WTC11 (cell line): ENCODE data around the gene BRSK1. TPM values are rescaled to one million over a fixed set of nuclear protein-coding genes. Genes with fewer than 3 reads are reported as not detected.
A peak's percentile ranks its signal among the peaks of the same experiment; 100 is the strongest.

ENCODE experiments used
- ATAC-seq: fragments of 200-7000 bp; cut with Tn5 transposase; 2 replicates; pipeline ENCODE4 v1.10.0; 2021; ENCODE audit warnings: mild to moderate bottlenecking, moderate library complexity
- CTCF ChIA-PET: fragments of 300-600 bp; sonication (Branson Sonifier 250); formaldehyde crosslinking; loops from one replicate; lab custom pipeline; 2021; ENCODE audit warnings: antibody characterized with exemption; lab: Charles Lee
- POLR2A ChIA-PET: fragments of 350-600 bp; sonication (Branson Sonifier 250); formaldehyde crosslinking; loops from one replicate; lab custom pipeline; 2021; ENCODE audit warnings: antibody characterized with exemption; lab: Charles Lee
- DNase-seq: peaks from one replicate; pipeline ENCODE4 v3.0.0; 2021; ENCODE audit warnings: low spot score
- H3K27ac Mint-ChIP-seq: 2 replicates; pipeline ENCODE4 v1.8.0; 2021; ENCODE audit warnings: mixed read lengths
- H3K27me3 Mint-ChIP-seq: 2 replicates; pipeline ENCODE4 v1.8.0; 2021; ENCODE audit warnings: low read depth, mild to moderate bottlenecking, moderate library complexity, mixed read lengths
- H3K36me3 Mint-ChIP-seq: 2 replicates; pipeline ENCODE4 v1.8.0; 2021; ENCODE audit warnings: mixed read lengths
- H3K4me1 Mint-ChIP-seq: 2 replicates; pipeline ENCODE4 v1.8.0; 2022; ENCODE audit warnings: mixed read lengths
- H3K4me3 Mint-ChIP-seq: 2 replicates; pipeline ENCODE4 v1.8.0; 2021; ENCODE audit warnings: mild to moderate bottlenecking, moderate library complexity, mixed read lengths
- H3K9me3 Mint-ChIP-seq: 2 replicates; pipeline ENCODE4 v1.8.0; 2021; ENCODE audit warnings: mixed read lengths
- ATF3 ChIP-seq: sonication (generic); formaldehyde crosslinking; conservative IDR thresholded peaks from 2 replicates; pipeline ENCODE4 v1.8.1; 2022; ENCODE audit warnings: mild to moderate bottlenecking, missing genetic modification reagents
- ATF6 ChIP-seq: sonication (generic); formaldehyde crosslinking; IDR thresholded peaks from 2 replicates; pipeline ENCODE4 v1.8.1; 2023; ENCODE audit warnings: mild to moderate bottlenecking, missing genetic modification reagents
- E2F4 ChIP-seq: sonication (generic); formaldehyde crosslinking; IDR thresholded peaks from 2 replicates; pipeline ENCODE4 v1.8.1; 2022; ENCODE audit warnings: low read depth, mild to moderate bottlenecking, moderate library complexity, missing genetic modification reagents, borderline replicate concordance
- FOXJ3 ChIP-seq: sonication (generic); formaldehyde crosslinking; IDR thresholded peaks from 2 replicates; pipeline ENCODE4 v1.9.0; 2021; ENCODE audit warnings: missing genetic modification reagents, mild to moderate bottlenecking, borderline replicate concordance
- FOXK1 ChIP-seq: sonication (generic); formaldehyde crosslinking; IDR thresholded peaks from 2 replicates; pipeline ENCODE4 v1.8.0; 2022; ENCODE audit warnings: mild to moderate bottlenecking, moderate library complexity, missing genetic modification reagents
- HMGA2 ChIP-seq: fragments of 250-450 bp; sonication (Bioruptor Pico); IDR thresholded peaks from 2 replicates; pipeline ENCODE4 v1.4.0; 2021; ENCODE audit warnings: mild to moderate bottlenecking, moderate library complexity
- MLX ChIP-seq: sonication (generic); formaldehyde crosslinking; IDR thresholded peaks from 2 replicates; pipeline ENCODE4 v1.8.1; 2023; ENCODE audit warnings: mild to moderate bottlenecking, missing genetic modification reagents, moderate library complexity
- NFATC4 ChIP-seq: fragments of 250-450 bp; sonication (Bioruptor Pico); IDR thresholded peaks from 2 replicates; pipeline ENCODE4 v1.9.0; 2021; ENCODE audit warnings: mild to moderate bottlenecking
- NFE2L1 ChIP-seq: sonication (generic); formaldehyde crosslinking; IDR thresholded peaks from 2 replicates; pipeline ENCODE4 v1.8.1; 2023; ENCODE audit warnings: missing genetic modification reagents
- PRDM15 ChIP-seq: sonication (generic); formaldehyde crosslinking; IDR thresholded peaks from 2 replicates; pipeline ENCODE4 v1.8.0; 2022; ENCODE audit warnings: missing genetic modification reagents
- TCF7 ChIP-seq: sonication (generic); formaldehyde crosslinking; IDR thresholded peaks from 2 replicates; pipeline ENCODE4 v1.8.0; 2022; ENCODE audit warnings: mild to moderate bottlenecking, low read depth, missing genetic modification reagents, moderate library complexity
- TP53 ChIP-seq: sonication (generic); formaldehyde crosslinking; IDR thresholded peaks from 2 replicates; pipeline ENCODE4 v1.8.1; 2023; ENCODE audit warnings: mild to moderate bottlenecking, missing genetic modification reagents
- ZMAT4 ChIP-seq: fragments of 250-450 bp; sonication (Bioruptor Pico); IDR thresholded peaks from 2 replicates; pipeline ENCODE4 v1.9.0; 2021; ENCODE audit warnings: mild to moderate bottlenecking
- ZNF138 ChIP-seq: sonication (generic); formaldehyde crosslinking; conservative IDR thresholded peaks from 2 replicates; pipeline ENCODE4 v1.8.1; 2022; ENCODE audit warnings: mild to moderate bottlenecking, moderate library complexity, missing genetic modification reagents
- ZNF396 ChIP-seq: fragments of 250-450 bp; sonication (Bioruptor Pico); IDR thresholded peaks from 2 replicates; pipeline ENCODE4 v1.8.0; 2021; ENCODE audit warnings: mild to moderate bottlenecking, moderate library complexity, borderline replicate concordance
- ZNF416 ChIP-seq: fragments of 250-450 bp; sonication (Bioruptor Pico); IDR thresholded peaks from 2 replicates; pipeline ENCODE4 v1.9.0; 2021; ENCODE audit warnings: mild to moderate bottlenecking, inconsistent platforms
- ZNF671 ChIP-seq: fragments of 250-450 bp; sonication (Bioruptor Pico); IDR thresholded peaks from 2 replicates; pipeline ENCODE4 v1.8.0; 2021; ENCODE audit warnings: mild to moderate bottlenecking
- total RNA-seq: library from RNA; stranded (reverse); gene quantifications from 3 replicates; pipeline ENCODE4 v1.2.3, GENCODE V29; 2021

The BRSK1 gene
- total RNA-seq, 1 experiment from 2014 or later: 52.4 TPM

GRCh38 chr19:55304279-55304978 is 20.6 kb downstream of the BRSK1 start:
- Mint-ChIP-seq H3K4me3 (no peak overlapping the region), H3K9me3 (no peaks in the 10 kb centered on the region), H3K27ac (peak overlapping the region; percentile 65), H3K36me3 (peaks cover 43% of the 10 kb centered on the region), H3K27me3 (no peaks in the 10 kb centered on the region), H3K4me1 (peaks cover 18% of the 10 kb centered on the region)
- TF ChIP-seq MLX (no peak), FOXJ3 (CRISPR knock-in tag) (no peak), PRDM15 (no peak), ZMAT4 (CRISPR knock-in tag) (no peak), ZNF671 (CRISPR knock-in tag) (no peak), ZNF138 (no peak), ZNF396 (CRISPR knock-in tag) (no peak), E2F4 (CRISPR knock-in tag) (no peak), TP53 (CRISPR knock-in tag) (no peak), NFE2L1 (CRISPR knock-in tag) (no peak), TCF7 (no peak), NFATC4 (CRISPR knock-in tag) (no peak), ZNF416 (CRISPR knock-in tag) (no peak), HMGA2 (CRISPR knock-in tag) (no peak), ATF3 (CRISPR knock-in tag) (no peak)
- ChIA-PET POLR2A (interaction anchor here (0.6 kb wide), 1 partner anchor 841 kb away, joined by 6 read pairs; the partner anchor contains the start of gene LENG9), CTCF (interaction anchor here (1.4 kb wide), 1 partner anchor 35 kb away, joined by 3 read pairs; the partner anchor contains the start of gene KMT5C)
- peak; percentile 81 for DNase-seq
- ATAC-seq: peak; percentile 66

- ATAC-seq: peak; percentile 64
- POLR2A ChIA-PET: interaction anchor here (0.6 kb wide), 1 partner anchor 841 kb away, joined by 6 read pairs; the partner anchor contains the start of gene LENG9
- DNase-seq: peak; percentile 71
- Mint-ChIP-seq H3K4me3 (no peak overlapping the region), H3K27me3 (no peaks in the 10 kb centered on the region)
- CTCF ChIA-PET: interaction anchor here (1.4 kb wide), 1 partner anchor 34 kb away, joined by 3 read pairs; the partner anchor contains the start of gene KMT5C
- TF ChIP-seq FOXK1 (CRISPR knock-in tag): 0 out of 2 replicates have a peak, but pooled peaks have one; percentile 18
- no peak for TF ChIP-seq ATF6 (CRISPR knock-in tag)
- TF ChIP-seq, all 79 proteins: peak for 1
- H3K27ac Mint-ChIP-seq: peak overlapping the region; percentile 65
- H3K9me3 Mint-ChIP-seq: no peaks in the 10 kb centered on the region
- peaks cover 18% of the 10 kb centered on the region for H3K4me1 Mint-ChIP-seq
- peaks cover 42% of the 10 kb centered on the region for H3K36me3 Mint-ChIP-seq
These were observed 21.2 kb downstream of the BRSK1 start for GRCh38 chr19:55304980-55305379.
